Raji (cell line): ENCODE measurements around the gene NUDT12.

Experiments used
- POLR2A ChIP-seq: IDR thresholded peaks from 2 replicates; pipeline ENCODE4 v1.6.1; 2011; ENCODE audit warnings: low read depth, low read length, control low read depth; ENCODE audit not compliant: insufficient read depth

Gene NUDT12

GRCh38 chr5:103561685-103562452 is 720 bp downstream of the NUDT12 start:
- TF ChIP-seq POLR2A: no peak

DNA sequence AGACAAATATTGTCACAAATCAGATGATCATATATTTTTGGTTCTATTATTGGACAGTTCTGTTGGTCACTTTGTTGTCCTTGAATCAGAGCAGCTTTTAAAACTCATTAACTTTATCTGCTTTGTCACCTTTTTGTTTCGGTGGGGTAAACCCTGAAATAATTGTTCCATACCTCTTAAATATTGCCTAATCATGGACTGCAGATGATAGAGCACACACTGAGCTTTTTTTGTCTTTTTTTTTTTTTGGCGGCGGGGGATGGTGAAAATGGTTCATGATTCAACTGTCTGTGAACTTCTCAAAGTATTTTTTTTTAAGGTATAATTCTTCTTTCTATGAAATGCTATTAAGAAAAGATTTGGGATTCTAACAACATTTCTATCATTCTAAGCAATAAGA is 1.8 kb downstream of the NUDT12 start:
- TF ChIP-seq POLR2A: no peak

DNA sequence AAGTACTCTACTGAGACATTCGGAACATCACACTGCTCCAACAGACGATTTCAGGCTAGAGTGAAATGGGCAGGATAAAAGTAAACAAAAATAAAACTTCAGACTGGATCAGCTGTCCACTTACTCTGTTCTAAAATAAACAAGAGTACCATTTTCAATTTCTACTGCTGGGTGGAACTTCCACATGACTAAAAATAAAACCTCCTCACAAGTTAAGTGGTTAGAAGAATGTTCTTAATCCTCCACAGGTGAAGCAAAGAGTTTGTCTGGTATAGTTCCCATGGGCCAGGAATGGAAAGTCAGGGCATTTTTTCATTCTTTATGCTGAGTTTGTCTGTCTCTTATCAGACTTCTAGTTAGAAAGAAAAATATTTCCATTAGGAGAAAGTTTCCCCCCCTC is 15.7 kb downstream of the NUDT12 start:
- TF ChIP-seq POLR2A: no peak

DNA sequence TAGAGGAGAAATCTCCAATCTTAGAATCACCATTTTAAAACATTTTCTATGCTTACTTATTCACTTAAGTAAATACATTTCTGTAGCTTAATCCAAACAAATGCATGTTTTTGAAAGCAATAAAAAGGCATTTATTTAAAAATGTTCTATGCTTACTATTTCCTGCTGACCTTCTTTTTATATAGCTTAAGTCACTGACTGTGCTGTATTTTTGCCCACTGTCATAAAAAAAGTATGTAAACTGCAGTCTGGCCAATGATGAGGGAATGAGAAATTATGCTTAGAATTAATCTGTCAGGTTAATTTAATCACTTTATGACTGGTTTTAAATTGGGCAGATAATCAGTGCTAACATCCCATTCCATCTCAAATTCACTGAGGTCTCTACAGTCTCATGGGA is 20.1 kb downstream of the NUDT12 start:
- no peak for TF ChIP-seq POLR2A

DNA sequence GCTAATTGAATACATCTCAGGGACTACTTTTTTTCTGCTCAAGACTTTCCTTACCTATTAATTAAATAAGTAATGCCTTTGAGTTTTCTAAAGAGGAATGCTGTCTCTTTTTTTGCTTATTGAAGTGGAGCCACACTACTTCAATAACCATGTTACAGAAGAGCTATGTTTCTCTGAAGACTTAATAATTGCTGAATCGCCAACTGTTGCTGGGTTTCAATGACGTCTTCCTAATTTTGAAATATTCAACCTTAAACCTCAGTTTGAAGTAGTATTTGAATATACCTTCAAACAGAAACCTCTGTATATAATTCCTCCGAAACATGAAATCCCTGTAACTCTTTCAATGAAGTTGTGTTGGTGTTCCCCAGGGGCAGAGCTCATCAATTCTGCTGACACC is 21.0 kb downstream of the NUDT12 start:
- TF ChIP-seq POLR2A: no peak

DNA sequence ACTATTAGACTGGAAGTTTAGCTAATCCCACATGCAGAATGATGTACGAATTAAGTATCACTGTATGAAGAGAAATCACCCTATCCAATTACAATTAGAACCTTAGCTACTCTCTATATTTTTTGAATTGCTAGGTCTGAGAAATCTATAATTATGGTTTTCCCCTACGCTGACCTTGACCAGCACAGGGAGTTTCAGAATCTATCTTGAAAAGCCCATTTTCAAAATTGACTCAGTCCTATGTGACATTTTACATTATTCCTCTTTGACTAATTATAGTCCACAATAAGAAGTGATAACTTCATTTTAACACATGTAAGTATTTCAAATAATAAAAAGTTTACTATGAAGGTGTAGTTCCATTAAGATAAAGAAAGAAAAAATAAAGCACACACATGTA is 21.5 kb downstream of the NUDT12 start:
- no peak for TF ChIP-seq POLR2A

- TF ChIP-seq POLR2A: no peak
Measured at GRCh38 chr5:103539376-103540330, 22.9 kb downstream of the NUDT12 start.

- no peak for TF ChIP-seq POLR2A
Measured at GRCh38 chr5:103532086-103532734, 30.4 kb downstream of the NUDT12 start.

- no peak for TF ChIP-seq POLR2A
Measured at GRCh38 chr5:103526164-103526915, 36.2 kb downstream of the NUDT12 start.

DNA sequence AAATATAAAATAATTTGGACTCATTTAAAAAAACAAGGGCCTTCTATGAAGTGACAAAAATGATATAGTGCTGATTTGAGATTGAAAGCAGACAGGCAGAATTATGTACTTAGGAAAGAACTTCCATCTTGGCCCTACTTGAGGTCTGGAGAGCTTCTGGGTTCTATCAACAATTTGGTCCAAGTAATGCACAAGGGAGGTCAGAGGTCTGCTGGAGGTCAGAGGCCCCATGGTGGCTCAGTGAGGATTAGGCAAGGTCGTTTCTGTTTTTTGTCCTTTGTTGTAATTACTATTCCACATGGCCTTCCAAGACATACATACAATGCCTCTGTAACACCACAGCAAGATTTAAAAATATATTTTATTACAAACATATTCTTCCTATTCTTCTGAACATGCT is 37.2 kb downstream of the NUDT12 start:
- TF ChIP-seq POLR2A: no peak

DNA sequence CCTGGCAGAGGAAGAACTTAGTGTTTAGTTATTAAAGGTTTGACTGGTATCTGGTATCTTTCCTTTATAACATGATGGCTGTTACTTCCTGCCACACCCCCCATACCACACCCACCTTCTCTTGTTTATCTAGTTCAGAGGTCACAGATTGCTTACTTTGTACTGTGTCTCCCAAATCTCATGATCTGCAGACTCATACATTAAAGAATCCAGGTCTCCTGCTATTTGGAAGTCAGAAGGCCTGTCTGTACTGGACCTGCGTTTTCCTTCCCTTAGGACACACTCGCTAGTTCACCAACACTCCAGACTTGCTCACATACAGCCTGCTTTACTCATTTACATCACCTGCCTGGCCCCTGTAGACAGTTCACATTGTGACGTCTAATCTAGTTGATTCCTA is 39.3 kb downstream of the NUDT12 start:
- TF ChIP-seq POLR2A: no peak

- TF ChIP-seq POLR2A: no peak
Measured at GRCh38 chr5:103522586-103522985, 40.0 kb downstream of the NUDT12 start.

DNA sequence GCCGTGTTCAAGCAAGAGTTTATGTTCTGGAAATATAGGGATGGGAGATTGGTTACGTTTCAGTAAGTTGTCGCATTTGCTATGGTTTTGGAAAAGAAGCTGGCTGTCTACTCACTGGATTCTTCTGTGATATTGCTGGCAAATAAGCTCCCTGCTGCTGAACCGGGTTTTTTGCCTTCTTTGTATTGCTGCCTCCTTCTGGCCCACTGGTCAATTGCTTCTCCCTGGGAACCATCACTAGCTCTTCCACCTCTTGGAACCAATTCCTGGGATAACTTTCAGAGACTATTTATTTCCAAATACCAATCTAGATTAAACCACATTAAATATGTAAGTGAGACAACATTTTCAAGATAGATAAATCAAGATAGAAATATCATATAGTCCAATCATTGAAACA is 43.0 kb downstream of the NUDT12 start:
- TF ChIP-seq POLR2A: no peak

GRCh38 chr5:103514371-103514770 is 48.2 kb downstream of the NUDT12 start:
- no peak for TF ChIP-seq POLR2A

DNA sequence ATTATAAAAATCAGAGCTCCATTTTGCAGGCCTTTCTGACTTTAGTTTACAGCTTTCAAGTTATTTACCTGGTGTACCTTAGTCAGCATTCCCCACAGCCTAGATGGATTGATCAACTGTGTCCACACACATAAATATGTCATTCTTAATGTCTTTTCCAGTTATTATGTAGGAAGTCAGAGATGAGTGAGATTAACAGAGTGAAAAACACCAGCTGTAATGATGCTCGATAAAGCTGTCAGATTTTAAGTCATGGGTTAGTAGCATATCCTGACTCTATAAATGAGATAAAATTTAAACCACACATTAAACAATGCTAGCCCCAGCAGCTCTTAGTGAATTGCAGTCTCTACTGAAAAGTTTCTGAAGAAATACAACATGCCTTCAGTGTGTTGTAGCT is 48.9 kb downstream of the NUDT12 start:
- no peak for TF ChIP-seq POLR2A
